Right ventricle myocardium inferior (tissue), 1 donor: ENCODE data around the gene GIT2. TPM values are rescaled to one million over a fixed set of nuclear protein-coding genes. Genes with fewer than 3 reads are reported as not detected.
A peak's percentile ranks its signal among the peaks of the same experiment; 100 is the strongest.

Source experiments
- ATAC-seq: fragments of 200-7000 bp; cut with Tn5 transposase; one replicate; pipeline ENCODE4 v1.9.1; 2020; ENCODE audit warnings: mild to moderate bottlenecking, moderate library complexity
- DNase-seq: peaks from one replicate; pipeline ENCODE4 v3.0.0; 2021; ENCODE audit errors: missing footprints
- intact Hi-C: fragments of 100-400 bp; cut with DNase I; formaldehyde crosslinking; loops from one replicate; pipeline ENCODE4 v1.11.0; 2022
- total RNA-seq: library from RNA; stranded (reverse); fragmentation: NEBNext Ultra II Directional; extraction: Animal tissue kit (Norgen Biotek cat#: 25700); gene quantifications from one replicate; pipeline ENCODE4 v1.2.1, GENCODE V29; 2021
- donor health status: DM: no; HTN: yes; CAD: no; lungs with severe emphysema.

Gene GIT2
- total RNA-seq, 1 donor from 2014 or later: 47.1 TPM

GRCh38 chr12:110007881-110008280 lies 11.7 kb upstream of the GIT2 start:
- DNase-seq (no peak), ATAC-seq (no peak)
- intact Hi-C loops: no loop called here

- ATAC-seq: no peak
- intact Hi-C loops: no loop called here
- no peak for DNase-seq
Measured at GRCh38 chr12:110006115-110006514, 9.9 kb upstream of the GIT2 start.

- intact Hi-C loops: no loop called here
- ATAC-seq: no peak
- no peak for DNase-seq
Measured at GRCh38 chr12:110005319-110005973, 9.3 kb upstream of the GIT2 start.

GRCh38 chr12:110004598-110004997 lies 8.4 kb upstream of the GIT2 start:
- DNase-seq: no peak
- intact Hi-C loops: no loop called here
- ATAC-seq: no peak

- ATAC-seq: no peak
- DNase-seq: no peak
- intact Hi-C loops: no loop called here
Measured at GRCh38 chr12:110002676-110003515, 6.7 kb upstream of the GIT2 start.

GRCh38 chr12:110001596-110001995 lies 5.4 kb upstream of the GIT2 start:
- ATAC-seq (no peak), DNase-seq (no peak)
- intact Hi-C loops: no loop called here

- DNase-seq (no peak), ATAC-seq (no peak)
- intact Hi-C loops: loop anchor here (5.0 to 10.0 kb wide), 3 partner anchors 38 to 55 kb away; partner anchors contain the start of gene C12orf76
Measured at GRCh38 chr12:109999983-110000505, 3.9 kb upstream of the GIT2 start.

- intact Hi-C loops: loop anchor here (5.0 to 10.0 kb wide), 3 partner anchors 37 to 55 kb away; partner anchors contain the start of gene C12orf76
- DNase-seq (no peak), ATAC-seq (no peak)
Measured at GRCh38 chr12:109999649-109999971, 3.4 kb upstream of the GIT2 start.

GRCh38 chr12:109998904-109999648 lies 2.9 kb upstream of the GIT2 start, which contains the start of gene ANKRD13A:
ANKRD13A (plus strand) TSS chr12:109999430; CDS start chr12:109999689, 259 bp downstream.
- intact Hi-C loops: loop anchor here (5.0 to 10.0 kb wide), 3 partner anchors 37 to 54 kb away; partner anchors contain the start of gene C12orf76
- DNase-seq (peak; percentile 94), ATAC-seq (peak; percentile 91)

GRCh38 chr12:109998241-109998903 lies 2.2 kb upstream of the GIT2 start:
- no peak for ATAC-seq
- DNase-seq: no peak
- intact Hi-C loops: loop anchor here (5.0 to 10.0 kb wide), 3 partner anchors 36 to 54 kb away; partner anchors contain the start of gene C12orf76

GRCh38 chr12:109997393-109997792 lies 1.2 kb upstream of the GIT2 start:
- intact Hi-C loops: loop anchor here (5.0 to 10.0 kb wide), 3 partner anchors 35 to 53 kb away; partner anchors contain the start of gene C12orf76
- no peak for ATAC-seq
- no peak for DNase-seq

- ATAC-seq: no peak
- intact Hi-C loops: loop anchor here (5.0 to 10.0 kb wide), 3 partner anchors 34 to 52 kb away; partner anchors contain the start of gene C12orf76
- no peak for DNase-seq
Measured at GRCh38 chr12:109996483-109996853, 300 bp upstream of the GIT2 start.

GRCh38 chr12:109995361-109995685 lies 845 bp downstream of the GIT2 start:
- no peak for ATAC-seq
- DNase-seq: no peak
- intact Hi-C loops: loop anchor here (5.0 to 10.0 kb wide), 3 partner anchors 33 to 52 kb away; partner anchors contain the start of gene C12orf76

GRCh38 chr12:109994401-109995175 lies 1.6 kb downstream of the GIT2 start:
- intact Hi-C loops: loop anchor here (5.0 to 10.0 kb wide), 3 partner anchors 32 to 53 kb away; partner anchors contain the start of gene C12orf76

GRCh38 chr12:109993091-109993490 lies 3.1 kb downstream of the GIT2 start:
- intact Hi-C loops: loop anchor here (10.0 kb wide), 1 partner anchor 48 kb away; no protein-coding TSS in a partner anchor
- DNase-seq (no peak), ATAC-seq (no peak)

More at GRCh38 chr12:109994401-109995175, 1.6 kb downstream of the GIT2 start:
- DNase-seq (no peak), ATAC-seq (no peak)

- ATAC-seq (no peak), DNase-seq (no peak)
- intact Hi-C loops: loop anchor here (10.0 kb wide), 1 partner anchor 47 kb away; no protein-coding TSS in a partner anchor
Measured at GRCh38 chr12:109991586-109991985, 4.6 kb downstream of the GIT2 start.

- DNase-seq: no peak
- no peak for ATAC-seq
- intact Hi-C loops: no loop called here
Measured at GRCh38 chr12:109989380-109989779, 6.8 kb downstream of the GIT2 start.
